NCI-H2171 treated with DMSO at 0.1 percent for 48 hours (cell line): ENCODE data around the gene MYL7.

Source experiments
- DNase-seq: peaks from one replicate; lab custom pipeline; 2025; lab: John Stamatoyannopoulos, UW

MYL7 gene

GRCh38 chr7:44150466-44150832 is 9.3 kb upstream of the MYL7 start:
- peak; percentile 77 for DNase-seq

- DNase-seq: peak; percentile 77
Measured at GRCh38 chr7:44149571-44150465, 8.7 kb upstream of the MYL7 start.

GRCh38 chr7:44148961-44149536 is 7.9 kb upstream of the MYL7 start:
- no peak for DNase-seq

- DNase-seq: no peak
Measured at GRCh38 chr7:44148166-44148565, 7.0 kb upstream of the MYL7 start.

GRCh38 chr7:44147026-44147991 is 6.2 kb upstream of the MYL7 start:
- DNase-seq: peak; percentile 45

- no peak for DNase-seq
Measured at GRCh38 chr7:44145969-44146911, 5.1 kb upstream of the MYL7 start.

GRCh38 chr7:44145479-44145968 is 4.4 kb upstream of the MYL7 start:
- no peak for DNase-seq

GRCh38 chr7:44144968-44145478 is 3.9 kb upstream of the MYL7 start:
- no peak for DNase-seq

GRCh38 chr7:44144426-44144967 is 3.4 kb upstream of the MYL7 start:
- DNase-seq: no peak

GRCh38 chr7:44143646-44144250 is 2.6 kb upstream of the MYL7 start:
- DNase-seq: no peak

GRCh38 chr7:44142028-44142427 is 896 bp upstream of the MYL7 start:
- peak; percentile 24 for DNase-seq

- no peak for DNase-seq
Measured at GRCh38 chr7:44140341-44140740, 791 bp downstream of the MYL7 start.

GRCh38 chr7:44139311-44140010 is 1.7 kb downstream of the MYL7 start:
- DNase-seq: no peak

- peak; percentile 39 for DNase-seq
Measured at GRCh38 chr7:44138698-44139097, 2.4 kb downstream of the MYL7 start.

- DNase-seq: no peak
Measured at GRCh38 chr7:44136731-44137130, 4.4 kb downstream of the MYL7 start.

- no peak for DNase-seq
Measured at GRCh38 chr7:44134943-44135628, 6.0 kb downstream of the MYL7 start.

- DNase-seq: no peak
Measured at GRCh38 chr7:44133295-44133694, 7.8 kb downstream of the MYL7 start.

- DNase-seq: no peak
Measured at GRCh38 chr7:44132039-44132438, 9.1 kb downstream of the MYL7 start.
